Activated T-helper 2 cell treated with anti-CD3 and anti-CD28 coated beads, Interferon-gamma antibody, Interleukin-2, Interleukin-4, amounts not matched to agents 10 μg/mL and 5 μg/mL and 100 μg/mL, durations not matched to agents 14 hours and 24 hours and 36 hours (primary cell): ENCODE measurements around the gene LSM14B. TPM values are rescaled to one million over a fixed set of nuclear protein-coding genes. Genes with fewer than 3 reads are reported as not detected.

Experiments
- DNase-seq: peaks from one replicate; pipeline ENCODE4 v3.0.0; 2021; ENCODE audit warnings: low spot score
- H3K27ac Mint-ChIP-seq: one replicate; pipeline ENCODE4 v1.8.0; 2021; ENCODE audit warnings: mixed read lengths
- H3K27me3 Mint-ChIP-seq: one replicate; pipeline ENCODE4 v1.8.0; 2021; ENCODE audit warnings: low read depth, mixed read lengths
- H3K36me3 Mint-ChIP-seq: one replicate; pipeline ENCODE4 v1.8.0; 2021; ENCODE audit warnings: low read depth, mixed read lengths
- H3K4me1 Mint-ChIP-seq: one replicate; pipeline ENCODE4 v1.8.0; 2021; ENCODE audit warnings: low read depth, mixed read lengths
- H3K4me3 Mint-ChIP-seq: one replicate; pipeline ENCODE4 v1.8.0; 2021; ENCODE audit warnings: low read depth, mild to moderate bottlenecking, moderate library complexity, mixed read lengths
- H3K9me3 Mint-ChIP-seq: one replicate; pipeline ENCODE4 v1.8.0; 2021; ENCODE audit warnings: mixed read lengths
- intact Hi-C: fragments of 100-400 bp; cut with micrococcal nuclease; formaldehyde crosslinking; loops from one replicate; pipeline ENCODE4 v1.15.1; 2023
- total RNA-seq: library from RNA; stranded (reverse); gene quantifications from 2 replicates; pipeline ENCODE4 v1.2.3, GENCODE V29; 2022

Gene LSM14B
- total RNA-seq, 1 donor from 2014 or later: 45.0 TPM

GRCh38 chr20:62117362-62117646, 5.0 kb upstream of the LSM14B start:
- intact Hi-C loops: no loop called here
- peaks cover 13% of the 10 kb centered on the region for H3K4me1 Mint-ChIP-seq
- H3K4me3 Mint-ChIP-seq: no peak overlapping the region
- H3K9me3 Mint-ChIP-seq: peaks cover 4% of the 10 kb centered on the region
- no peak overlapping the region for H3K27ac Mint-ChIP-seq
- no peaks in the 10 kb centered on the region for H3K36me3 Mint-ChIP-seq
- H3K27me3 Mint-ChIP-seq: no peaks in the 10 kb centered on the region
- DNase-seq: no peak

GRCh38 chr20:62117658-62118057, 4.6 kb upstream of the LSM14B start:
- DNase-seq: peak; percentile 61
- intact Hi-C loops: no loop called here
- Mint-ChIP-seq H3K4me3 (no peak overlapping the region), H3K9me3 (peaks cover 4% of the 10 kb centered on the region), H3K4me1 (peaks cover 13% of the 10 kb centered on the region), H3K27me3 (no peaks in the 10 kb centered on the region), H3K27ac (no peak overlapping the region), H3K36me3 (no peaks in the 10 kb centered on the region)

DNA sequence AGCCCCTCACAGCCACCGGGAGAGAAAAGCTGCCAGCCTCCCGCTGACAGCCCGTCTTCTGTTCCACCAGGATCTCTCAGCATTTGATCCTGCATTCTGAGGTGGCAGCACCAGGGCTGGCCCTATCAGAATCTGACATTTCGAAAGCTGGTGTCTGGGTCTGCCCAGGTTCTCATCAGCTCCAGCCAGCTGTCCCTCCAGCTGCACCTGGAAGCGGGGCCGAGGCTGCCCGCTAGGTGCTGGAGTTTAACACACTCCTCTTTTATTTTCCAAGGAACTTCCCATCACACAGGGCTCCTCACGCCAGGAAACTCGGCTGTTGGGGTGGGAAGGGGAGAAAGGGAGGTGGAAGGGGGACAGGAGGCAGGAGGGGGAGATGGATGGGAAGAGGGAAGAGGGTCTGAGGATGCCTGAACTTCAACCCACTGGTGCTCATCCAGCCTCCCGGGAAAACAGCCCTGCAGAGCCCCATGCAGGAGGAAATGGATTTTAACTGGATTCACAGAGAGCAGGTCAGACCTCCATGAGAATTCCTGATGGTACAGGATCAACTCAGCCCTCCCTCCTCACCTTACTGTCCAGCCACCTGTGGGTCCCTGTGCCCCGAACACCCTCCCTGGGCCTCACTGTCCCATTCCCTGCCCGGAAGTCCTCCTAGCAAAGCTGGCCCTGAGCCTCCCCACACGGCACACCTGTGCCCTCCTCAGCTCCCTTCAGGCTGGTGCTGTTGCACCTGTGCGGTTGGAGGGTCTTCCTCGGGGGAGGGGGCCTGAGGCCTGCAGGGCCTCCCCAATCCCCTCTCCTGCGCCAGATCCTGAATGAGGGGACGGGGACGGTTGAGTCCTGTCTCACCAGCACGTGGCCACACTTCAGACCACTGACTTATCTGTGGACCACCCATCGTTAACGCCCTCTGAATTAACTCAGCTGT, 3.9 kb upstream of the LSM14B start:
- intact Hi-C loops: no loop called here
- Mint-ChIP-seq H3K27me3 (no peaks in the 10 kb centered on the region), H3K4me3 (no peak overlapping the region), H3K4me1 (peaks cover 15% of the 10 kb centered on the region), H3K36me3 (no peaks in the 10 kb centered on the region), H3K27ac (no peak overlapping the region), H3K9me3 (no peaks in the 10 kb centered on the region)
- DNase-seq: no peak

- Mint-ChIP-seq H3K4me1 (peaks cover 21% of the 10 kb centered on the region), H3K27me3 (no peaks in the 10 kb centered on the region), H3K36me3 (peaks cover 1% of the 10 kb centered on the region), H3K27ac (no peak overlapping the region), H3K4me3 (no peak overlapping the region), H3K9me3 (no peaks in the 10 kb centered on the region)
- DNase-seq: no peak
- intact Hi-C loops: no loop called here
Measured at GRCh38 chr20:62119115-62119514, 3.2 kb upstream of the LSM14B start.

- H3K4me3 Mint-ChIP-seq: no peak overlapping the region
- peaks cover 26% of the 10 kb centered on the region for H3K4me1 Mint-ChIP-seq
- no peaks in the 10 kb centered on the region for H3K27me3 Mint-ChIP-seq
- intact Hi-C loops: loop anchor here (5.0 kb wide), 1 partner anchor 183 kb away; the partner anchor contains the start of gene ADRM1
- no peaks in the 10 kb centered on the region for H3K9me3 Mint-ChIP-seq
- H3K36me3 Mint-ChIP-seq: peaks cover 8% of the 10 kb centered on the region
- no peak for DNase-seq
- H3K27ac Mint-ChIP-seq: no peak overlapping the region
Measured at GRCh38 chr20:62119591-62120364, 2.5 kb upstream of the LSM14B start.

DNA sequence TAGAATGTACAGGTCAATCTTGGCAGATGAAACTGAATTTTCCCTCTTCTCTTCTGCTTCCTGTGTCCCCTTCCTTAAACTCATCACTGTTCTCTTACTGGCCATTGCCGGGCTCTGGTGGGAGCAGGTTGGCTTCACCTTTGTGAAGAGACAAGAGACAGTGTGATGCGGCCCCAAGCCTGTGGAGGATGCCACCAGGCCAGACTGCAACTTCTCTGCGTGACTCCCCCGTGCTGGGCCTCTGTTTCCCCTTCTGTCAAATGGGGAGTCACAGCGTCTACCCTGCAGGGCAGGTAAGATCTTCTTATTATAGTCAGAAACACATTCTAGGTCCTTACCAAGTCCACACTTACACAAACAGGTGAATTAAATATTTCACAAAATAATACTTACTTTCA, 1.9 kb upstream of the LSM14B start:
- no peak for DNase-seq
- no peak overlapping the region for H3K27ac Mint-ChIP-seq
- H3K4me1 Mint-ChIP-seq: peaks cover 30% of the 10 kb centered on the region
- peaks cover 14% of the 10 kb centered on the region for H3K36me3 Mint-ChIP-seq
- H3K9me3 Mint-ChIP-seq: no peaks in the 10 kb centered on the region
- intact Hi-C loops: loop anchor here (5.0 kb wide), 1 partner anchor 182 kb away; the partner anchor contains the start of gene ADRM1
- H3K4me3 Mint-ChIP-seq: peak overlapping the region; percentile 55
- no peaks in the 10 kb centered on the region for H3K27me3 Mint-ChIP-seq

DNA sequence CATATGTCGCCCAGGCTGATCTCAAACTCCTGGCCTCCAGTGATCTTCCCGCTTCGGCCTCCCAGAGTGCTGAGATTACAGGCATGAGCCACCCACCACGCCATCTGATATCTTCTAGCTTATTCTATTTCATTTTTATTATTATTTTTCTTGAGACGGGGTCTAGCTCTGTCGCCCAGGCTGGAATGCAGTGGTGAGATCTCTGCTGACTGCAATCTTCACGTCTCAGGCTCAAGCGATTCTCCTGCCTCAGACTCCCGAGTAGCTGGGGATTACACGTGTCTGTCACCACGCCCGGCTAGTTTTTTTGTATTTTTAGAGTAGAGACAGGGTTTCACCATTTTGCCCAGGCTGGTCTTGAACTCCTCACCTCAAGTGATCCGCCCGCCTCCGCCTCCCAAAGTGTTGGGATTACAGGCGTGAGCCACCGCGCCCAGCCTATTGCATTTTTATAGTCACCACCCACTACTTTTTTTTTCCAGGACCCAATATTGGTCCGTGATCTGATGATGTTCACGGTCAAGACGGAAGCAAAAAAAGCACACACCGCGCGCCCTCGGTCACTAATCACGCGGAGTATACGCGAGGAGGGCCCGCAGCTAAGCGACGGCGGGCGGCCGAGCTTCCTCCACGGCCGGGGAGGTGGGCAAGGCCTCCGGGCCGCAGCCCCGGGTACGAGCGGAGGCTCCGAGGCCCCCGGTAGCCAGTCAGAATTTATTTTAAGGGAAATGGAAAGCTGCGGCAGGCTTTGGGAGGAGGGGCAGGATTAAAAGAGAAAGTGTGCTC, 1.1 kb upstream of the LSM14B start:
- DNase-seq: no peak
- Mint-ChIP-seq H3K27ac (peak overlapping the region; percentile 88), H3K36me3 (peaks cover 18% of the 10 kb centered on the region), H3K9me3 (no peaks in the 10 kb centered on the region), H3K4me3 (peak overlapping the region; percentile 86), H3K27me3 (no peaks in the 10 kb centered on the region), H3K4me1 (peaks cover 30% of the 10 kb centered on the region)
- intact Hi-C loops: loop anchor here (1.0 to 5.0 kb wide), 3 partner anchors 22 to 181 kb away; partner anchors contain the start of genes ADRM1, PSMA7 and SS18L1

DNA sequence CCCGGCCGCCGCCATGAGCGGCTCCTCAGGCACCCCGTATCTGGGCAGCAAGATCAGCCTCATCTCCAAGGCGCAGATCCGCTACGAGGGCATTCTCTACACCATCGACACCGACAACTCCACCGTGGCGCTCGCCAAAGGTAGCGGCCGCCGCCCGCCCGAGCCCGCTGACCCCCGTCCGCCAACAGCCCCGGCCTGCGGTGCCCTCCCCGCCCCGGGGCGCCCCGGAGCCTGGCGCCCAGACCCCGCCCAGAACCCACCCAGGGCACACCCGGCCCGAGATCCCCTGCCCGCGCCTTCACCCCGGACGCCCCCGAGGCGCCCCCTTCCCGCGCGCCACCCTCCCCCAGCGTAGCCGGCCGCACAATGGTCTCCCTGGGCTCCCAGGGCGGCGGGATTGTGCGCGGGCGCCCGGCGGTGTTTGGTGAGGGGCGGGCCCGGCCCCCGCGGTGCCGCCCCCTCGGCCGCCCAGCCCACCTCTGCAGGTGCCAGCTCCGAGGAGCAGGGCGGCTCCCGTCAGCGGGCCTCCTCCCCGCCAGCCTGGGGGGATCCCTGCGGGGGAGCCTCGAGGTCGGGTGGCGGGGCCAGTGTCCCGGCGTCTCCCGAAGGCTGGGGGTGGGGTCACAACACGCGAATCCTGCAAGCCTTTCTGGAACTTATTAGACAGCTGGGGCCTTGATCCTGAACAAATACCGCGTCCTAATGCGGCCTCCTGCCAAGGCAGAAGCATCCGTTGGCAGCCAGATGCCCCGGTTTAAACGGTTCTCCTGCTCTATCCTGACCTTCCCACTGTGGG, 577 bp downstream of the LSM14B start:
- no peaks in the 10 kb centered on the region for H3K27me3 Mint-ChIP-seq
- H3K4me3 Mint-ChIP-seq: peak overlapping the region; percentile 82
- H3K4me1 Mint-ChIP-seq: peaks cover 24% of the 10 kb centered on the region
- H3K36me3 Mint-ChIP-seq: peaks cover 33% of the 10 kb centered on the region
- H3K27ac Mint-ChIP-seq: no peak overlapping the region
- DNase-seq: peak; percentile 19
- no peaks in the 10 kb centered on the region for H3K9me3 Mint-ChIP-seq
- intact Hi-C loops: loop anchor here (1.0 to 5.0 kb wide), 3 partner anchors 60 to 179 kb away; partner anchors contain the start of genes ADRM1, MTG2 and OSBPL2

- peak overlapping the region; percentile 82 for H3K4me3 Mint-ChIP-seq
Measured at GRCh38 chr20:62123450-62124118, 1.3 kb downstream of the LSM14B start.

DNA sequence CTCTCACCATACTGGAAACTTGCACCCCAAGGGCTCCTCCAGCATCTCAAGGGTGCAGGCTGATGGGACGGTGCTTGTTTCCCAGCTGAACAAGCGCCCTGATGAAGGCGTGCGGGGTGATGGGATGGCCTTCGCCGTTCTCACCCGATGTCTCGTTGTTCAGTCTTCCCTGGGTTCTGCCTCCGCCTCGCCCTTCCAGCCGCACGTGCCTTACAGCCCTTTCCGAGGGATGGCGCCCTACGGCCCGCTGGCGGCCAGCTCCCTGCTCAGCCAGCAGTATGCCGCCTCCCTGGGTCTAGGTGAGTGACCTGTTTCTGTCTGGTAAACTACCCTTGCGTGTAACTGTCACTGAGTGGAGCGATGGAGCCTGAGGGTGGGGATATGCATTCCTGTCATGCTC, 3.9 kb downstream of the LSM14B start:
- no peak for DNase-seq
- intact Hi-C loops: no loop called here
- peaks cover 66% of the 10 kb centered on the region for H3K36me3 Mint-ChIP-seq
- peaks cover 19% of the 10 kb centered on the region for H3K4me1 Mint-ChIP-seq
- H3K27me3 Mint-ChIP-seq: no peaks in the 10 kb centered on the region
- no peaks in the 10 kb centered on the region for H3K9me3 Mint-ChIP-seq
- no peak overlapping the region for H3K4me3 Mint-ChIP-seq
- no peak overlapping the region for H3K27ac Mint-ChIP-seq

More at GRCh38 chr20:62123450-62124118, 1.3 kb downstream of the LSM14B start:
- Mint-ChIP-seq H3K9me3 (no peaks in the 10 kb centered on the region), H3K27ac (no peak overlapping the region), H3K27me3 (no peaks in the 10 kb centered on the region), H3K36me3 (peaks cover 40% of the 10 kb centered on the region), H3K4me1 (peaks cover 22% of the 10 kb centered on the region)
- intact Hi-C loops: loop anchor here (2.0 to 5.0 kb wide), 2 partner anchors 59 to 179 kb away; partner anchors contain the start of genes ADRM1 and MTG2
- DNase-seq: no peak

- Mint-ChIP-seq H3K4me3 (no peak overlapping the region), H3K4me1 (peaks cover 24% of the 10 kb centered on the region), H3K9me3 (no peaks in the 10 kb centered on the region), H3K36me3 (peaks cover 79% of the 10 kb centered on the region), H3K27me3 (no peaks in the 10 kb centered on the region), H3K27ac (no peak overlapping the region)
- no peak for DNase-seq
- intact Hi-C loops: no loop called here
Measured at GRCh38 chr20:62127799-62128198, 5.5 kb downstream of the LSM14B start.
